A549 (cell line): ENCODE results near the gene SLC26A1. TPM values are rescaled to one million over a fixed set of nuclear protein-coding genes. Genes with fewer than 3 reads are reported as not detected.

Experiments
- ATAC-seq, 2 experiments: fragments of 200-7000 bp in 1 of 2; fragments of >200 bp in 1 of 2; cut with Nextera tagmentation in 1 of 2; cut with Tn5 transposase in 1 of 2; 3 replicates each; pipeline versions ENCODE4 v1.8.0 to v1.9.1; 2018 to 2020; ENCODE audit warnings: mild to moderate bottlenecking in 1 of 2, moderate library complexity in 1 of 2
- CTCF ChIA-PET: fragments of 300-600 bp; sonication (Branson Sonifier 250); formaldehyde crosslinking; extraction: SDS; loops from one replicate; lab custom pipeline; 2021; ENCODE audit warnings: antibody characterized with exemption, inconsistent platforms; lab: Yijun Ruan, JAX
- POLR2A ChIA-PET: fragments of 350-600 bp; formaldehyde crosslinking; extraction: SDS; loops from one replicate; lab custom pipeline; 2021; ENCODE audit warnings: antibody characterized with exemption, inconsistent platforms; lab: Yijun Ruan, JAX
- DNase-seq, 2 experiments: peaks; one replicate each; pipeline versions ENCODE4 v3.0.0 to v3.0.0-alpha.2; 2011 to 2016; ENCODE audit warnings: low read depth in 1 of 2, low spot score in 1 of 2
- FAIRE-seq: peaks from 2 replicates; lab custom pipeline; 2011; peaks lifted over from hg19 to GRCh38; lab: Jason Lieb, UNC
- H3K27ac ChIP-seq, 2 experiments: fragments of >200 bp; sonication (Bioruptor Twin); formaldehyde crosslinking; 3 replicates each; pipeline ENCODE4 v1.5.1; 2016 to 2017
- H3K4me1 ChIP-seq: fragments of >200 bp; sonication (Bioruptor Twin); formaldehyde crosslinking; 3 replicates; pipeline ENCODE4 v1.6.1; 2016
- H3K4me2 ChIP-seq: fragments of >200 bp; sonication (Bioruptor Twin); formaldehyde crosslinking; 3 replicates; pipeline ENCODE4 v1.6.1; 2016
- H3K4me3 ChIP-seq: fragments of >200 bp; sonication (Bioruptor Twin); formaldehyde crosslinking; 3 replicates; pipeline ENCODE4 v1.5.1; 2016
- H3K9me3 ChIP-seq: fragments of >200 bp; sonication (Bioruptor Twin); formaldehyde crosslinking; 3 replicates; pipeline ENCODE4 v1.6.1; 2016
- ATOH8 ChIP-seq: fragments of 250-450 bp; sonication (Bioruptor Pico); IDR thresholded peaks from 2 replicates; pipeline ENCODE4 v1.5.0; 2020; ENCODE audit warnings: low read depth, mild to moderate bottlenecking, moderate library complexity
- BHLHE40 ChIP-seq: IDR thresholded peaks from 2 replicates; pipeline ENCODE4 v1.6.1; 2012; ENCODE audit warnings: low read depth, low read length, inconsistent platforms
- CEBPB ChIP-seq, 2 experiments: fragments of >200 bp in 1 of 2; sonication (Bioruptor Twin) in 1 of 2; formaldehyde crosslinking in 1 of 2; IDR thresholded peaks; 2 replicates each; pipeline ENCODE4 v1.6.1; 2012 to 2016
- CHD4 ChIP-seq: fragments of 200-600 bp; sonication (generic); IDR thresholded peaks from 2 replicates; pipeline ENCODE4 v1.6.1; 2016; ENCODE audit warnings: antibody characterized with exemption, mild to moderate bottlenecking, borderline replicate concordance
- E2F6 ChIP-seq: IDR thresholded peaks from 2 replicates; pipeline ENCODE4 v1.6.1; 2012; ENCODE audit warnings: low read depth, borderline replicate concordance
- EP300 ChIP-seq, 2 experiments: fragments of >200 bp; sonication (Bioruptor Twin); formaldehyde crosslinking; IDR thresholded peaks; 2 replicates in 1 of 2; 3 replicates in 1 of 2; pipeline ENCODE4 v1.6.1; 2016 to 2017
- FOSB ChIP-seq: fragments of 250-450 bp; sonication (Bioruptor Pico); IDR thresholded peaks from 2 replicates; pipeline ENCODE4 v1.5.0; 2020; ENCODE audit warnings: mild to moderate bottlenecking, moderate library complexity
- FOXS1 ChIP-seq: fragments of 250-450 bp; sonication (Bioruptor Pico); IDR thresholded peaks from 2 replicates; pipeline ENCODE4 v1.5.0; 2020; ENCODE audit warnings: mild to moderate bottlenecking, moderate library complexity
- HMGXB4 ChIP-seq: fragments of 250-450 bp; sonication (Bioruptor Pico); IDR thresholded peaks from 2 replicates; pipeline ENCODE4 v1.5.0; 2021; ENCODE audit warnings: mild to moderate bottlenecking, moderate library complexity, borderline replicate concordance
- JUN ChIP-seq, 2 experiments: fragments of >200 bp; sonication (Bioruptor Twin); formaldehyde crosslinking; IDR thresholded peaks; 2 replicates in 1 of 2; 3 replicates in 1 of 2; pipeline ENCODE4 v1.6.1; 2016 to 2017
- KDM1A ChIP-seq: fragments of 200-600 bp; sonication (generic); IDR thresholded peaks from 2 replicates; pipeline ENCODE4 v1.6.1; 2016; ENCODE audit warnings: low read depth, mild to moderate bottlenecking
- KDM5A ChIP-seq: fragments of 200-600 bp; sonication (generic); IDR thresholded peaks from 2 replicates; pipeline ENCODE4 v1.6.1; 2016; ENCODE audit warnings: antibody characterized with exemption, mild to moderate bottlenecking
- MAFK ChIP-seq: fragments of 450-650 bp; IDR thresholded peaks from 2 replicates; pipeline ENCODE4 v1.6.1; 2014; ENCODE audit not compliant: partially characterized antibody
- MAX ChIP-seq: IDR thresholded peaks from 2 replicates; pipeline ENCODE4 v1.6.1; 2012
- MAZ ChIP-seq: fragments of 150-350 bp; IDR thresholded peaks from 2 replicates; pipeline ENCODE4 v1.6.1; 2014; ENCODE audit warnings: antibody characterized with exemption, low read depth, low read length, borderline replicate concordance
- MYC ChIP-seq: IDR thresholded peaks from 2 replicates; pipeline ENCODE4 v1.6.1; 2012; ENCODE audit warnings: mild to moderate bottlenecking, inconsistent platforms, low read length, improper control_type of control experiment, borderline replicate concordance
- NFE2L2 ChIP-seq: fragments of 150-350 bp; conservative IDR thresholded peaks from 2 replicates; pipeline ENCODE4 v1.6.1; 2014; ENCODE audit warnings: low read length
- NPAS2 ChIP-seq: fragments of 250-450 bp; sonication (Bioruptor Pico); IDR thresholded peaks from 2 replicates; pipeline ENCODE4 v1.8.0; 2022; ENCODE audit warnings: mild to moderate bottlenecking, moderate library complexity, borderline replicate concordance
- POLR2A ChIP-seq: IDR thresholded peaks from 2 replicates; pipeline ENCODE4 v1.6.1; 2012; ENCODE audit warnings: mild to moderate bottlenecking, low read length
- POLR2AphosphoS2 ChIP-seq: conservative IDR thresholded peaks from 2 replicates; pipeline ENCODE4 v1.6.1; 2012; ENCODE audit warnings: low read length, improper control_type of control experiment, inconsistent platforms
- RFX5 ChIP-seq: fragments of 450-650 bp; IDR thresholded peaks from 2 replicates; pipeline ENCODE4 v1.7.1; 2014; ENCODE audit warnings: antibody characterized with exemption, mild to moderate bottlenecking, moderate library complexity
- RNF2 ChIP-seq: fragments of 200-600 bp; sonication (generic); IDR thresholded peaks from 2 replicates; pipeline ENCODE4 v1.6.1; 2016; ENCODE audit warnings: low read depth, mild to moderate bottlenecking, antibody characterized with exemption, moderate library complexity, borderline replicate concordance
- SMC3 ChIP-seq: fragments of >200 bp; sonication (Bioruptor Twin); formaldehyde crosslinking; IDR thresholded peaks from 3 replicates; pipeline ENCODE4 v1.6.1; 2018; ENCODE audit warnings: inconsistent platforms
- USF2 ChIP-seq: fragments of 450-650 bp; IDR thresholded peaks from 2 replicates; pipeline ENCODE4 v1.6.1; 2014; ENCODE audit warnings: antibody characterized with exemption
- ZFP36 ChIP-seq: fragments of 450-650 bp; IDR thresholded peaks from 2 replicates; pipeline ENCODE4 v1.6.1; 2014; ENCODE audit warnings: borderline replicate concordance; ENCODE audit not compliant: partially characterized antibody
- ZNF302 ChIP-seq: fragments of 250-450 bp; sonication (Bioruptor Pico); IDR thresholded peaks from 2 replicates; pipeline ENCODE4 v1.9.0; 2021; ENCODE audit warnings: inconsistent platforms, mild to moderate bottlenecking, moderate library complexity
- WGBS: methylation state at CpG from one replicate; pipeline ENCODE4 v1.1.6; 2017; ENCODE audit errors: missing lambda C conversion rate; 5-methylcytosine and 5-hydroxymethylcytosine counted together
- polyA plus RNA-seq, 4 experiments: library from polyadenylated mRNA; depleted of rRNA in 3 of 4; stranded (reverse); fragments of >200 nt; fragmentation: RNase III in 1 of 4; extraction: RNeasy Plus Mini Kit Qiagen cat#74134 plus additional on column Dnase treatment in 1 of 4; gene quantifications; 2 replicates in 3 of 4; 3 replicates in 1 of 4; pipeline ENCODE4 v1.2.3, GENCODE V29; 2011 to 2017

Gene SLC26A1
- polyA plus RNA-seq, 2 of the 4 experiments (the other 2 are of a cell fraction): 0.23 to 0.61 TPM

- TF ChIP-seq JUN (IDR thresholded peaks at IDR 0.05): no peak
- no peak for TF ChIP-seq RFX5
- no peak for TF ChIP-seq KDM5A
- TF ChIP-seq POLR2AphosphoS2: no peak
Measured at GRCh38 chr4:1026115-1026514, 32.9 kb upstream of the SLC26A1 start (continued).

- no peak overlapping the region for H3K4me3 ChIP-seq
- CTCF ChIA-PET: no interaction called here
- FAIRE-seq (no peak), ATAC-seq (no peak), DNase-seq (no peak)
- H3K9me3 ChIP-seq: no peaks in the 10 kb centered on the region
- H3K4me1 ChIP-seq: no peaks in the 10 kb centered on the region
- POLR2A ChIA-PET: no interaction called here
- WGBS: 97% methylated on average over 12 of the region's 32 CpGs
- H3K4me2 ChIP-seq: no peak overlapping the region
- H3K27ac ChIP-seq: no peak overlapping the region
- TF ChIP-seq USF2: no peak
- no peak for TF ChIP-seq MAFK
- TF ChIP-seq KDM1A: no peak
- no peak for TF ChIP-seq EP300 (IDR thresholded peaks at IDR 0.05)
- no peak for TF ChIP-seq E2F6
- no peak for TF ChIP-seq NPAS2 (CRISPR knock-in tag)
- no peak for TF ChIP-seq RNF2
- no peak for TF ChIP-seq CEBPB (IDR thresholded peaks at IDR 0.05)
- TF ChIP-seq FOSB: no peak
- no peak for TF ChIP-seq FOXS1 (CRISPR knock-in tag)
- TF ChIP-seq ZFP36: no peak
- TF ChIP-seq CHD4: no peak
Measured at GRCh38 chr4:1024882-1025545, 31.8 kb upstream of the SLC26A1 start.

GRCh38 chr4:1023895-1024740 lies 30.9 kb upstream of the SLC26A1 start:
- Histone ChIP-seq H3K4me1 (no peaks in the 10 kb centered on the region), H3K27ac (no peak overlapping the region), H3K4me3 (no peak overlapping the region), H3K4me2 (no peak overlapping the region), H3K9me3 (no peaks in the 10 kb centered on the region)
- DNase-seq (no peak), FAIRE-seq (no peak), ATAC-seq (no peak)
- ChIA-PET CTCF (no interaction called here), POLR2A (no interaction called here)
- TF ChIP-seq BHLHE40: no peak
- TF ChIP-seq MYC: no peak
- no peak for TF ChIP-seq ZNF302
- no peak for TF ChIP-seq FOSB
- no peak for TF ChIP-seq MAZ
- TF ChIP-seq NFE2L2: no peak
- no peak for TF ChIP-seq HMGXB4 (CRISPR knock-in tag)
- no peak for TF ChIP-seq POLR2A
- TF ChIP-seq RFX5: no peak
- TF ChIP-seq CHD4: no peak
- no peak for TF ChIP-seq MAX
- TF ChIP-seq NPAS2 (CRISPR knock-in tag): no peak
- no peak for TF ChIP-seq ATOH8 (CRISPR knock-in tag)
- no peak for TF ChIP-seq SMC3
- 96% methylated on average over 31 of the region's 83 CpGs for WGBS
